Panc1 (cell line): ENCODE results near the gene TNFAIP1. TPM values are rescaled to one million over a fixed set of nuclear protein-coding genes. Genes with fewer than 3 reads are reported as not detected.

Source experiments
- ATAC-seq: fragments of 200-7000 bp; cut with Tn5 transposase; 2 replicates; pipeline ENCODE4 v1.9.1; 2020; ENCODE audit warnings: mild to moderate bottlenecking, moderate library complexity
- BruUV-seq: library from RNA; stranded (reverse); fragments of 400-500 nt; replicated peaks from 2 replicates; lab custom pipeline; 2021; lab: Mats Ljungman, UMichigan
- CTCF ChIA-PET: fragments of 300-600 bp; sonication (Branson Sonifier 250); formaldehyde crosslinking; loops from one replicate; lab custom pipeline; 2022; ENCODE audit warnings: antibody characterized with exemption; lab: Charles Lee
- POLR2A ChIA-PET: fragments of 300-600 bp; sonication (Branson Sonifier 250); formaldehyde crosslinking; loops from one replicate; lab custom pipeline; 2022; ENCODE audit warnings: antibody characterized with exemption; lab: Charles Lee
- DNase-seq: peaks from one replicate; pipeline ENCODE4 v3.0.0-alpha.2; 2010; ENCODE audit warnings: low read depth, low spot score
- H3K27ac ChIP-seq: 2 replicates; pipeline ENCODE4 v1.5.1; 2011; ENCODE audit warnings: mild to moderate bottlenecking, low read length, inconsistent platforms
- H3K27me3 ChIP-seq: fragments of 200-500 bp; sonication (Bioruptor generic); 2 replicates; pipeline ENCODE4 v1.6.0; 2014; ENCODE audit warnings: low read length, inconsistent platforms; ENCODE audit not compliant: control insufficient read depth, insufficient read depth
- H3K36me3 ChIP-seq: fragments of 200-500 bp; sonication (Bioruptor generic); 2 replicates; pipeline ENCODE4 v1.5.1; 2014; ENCODE audit warnings: inconsistent platforms, mild to moderate bottlenecking, low read length, moderate library complexity; ENCODE audit not compliant: control insufficient read depth, insufficient read depth
- H3K4me1 ChIP-seq: 2 replicates; pipeline ENCODE4 v1.5.1; 2011; ENCODE audit warnings: inconsistent platforms, mild to moderate bottlenecking, low read length, moderate library complexity; ENCODE audit not compliant: control insufficient read depth, insufficient read depth
- H3K4me3 ChIP-seq, 2 experiments: 2 replicates each; pipeline ENCODE4 v1.5.1; 2011 to 2012; ENCODE audit warnings: low read depth in 2 of 2, low read length in 2 of 2, mild to moderate bottlenecking in 2 of 2, inconsistent platforms in 1 of 2, moderate library complexity in 1 of 2
- H3K9me3 ChIP-seq: fragments of 200-500 bp; sonication (Bioruptor generic); 2 replicates; pipeline ENCODE4 v1.5.1; 2014; ENCODE audit warnings: low read depth, mild to moderate bottlenecking, inconsistent platforms, low read length, moderate library complexity; ENCODE audit not compliant: control insufficient read depth, insufficient read depth
- POLR2AphosphoS5 ChIP-seq: IDR thresholded peaks from 2 replicates; pipeline ENCODE4 v1.6.1; 2012; ENCODE audit warnings: mild to moderate bottlenecking, low read depth, low read length, moderate library complexity
- SIN3A ChIP-seq: IDR thresholded peaks from 2 replicates; pipeline ENCODE4 v1.6.1; 2012; ENCODE audit warnings: low read depth, mild to moderate bottlenecking, low read length, moderate library complexity, borderline replicate concordance; ENCODE audit not compliant: insufficient read depth
- TCF7L2 ChIP-seq: IDR thresholded peaks from 2 replicates; pipeline ENCODE4 v1.6.1; 2011; ENCODE audit warnings: mild to moderate bottlenecking, low read depth, low read length, inconsistent platforms
- in situ Hi-C: cut with HindIII; loops from 2 replicates; pipeline ENCODE4 v1.10.0; 2016; ENCODE audit warnings: low sequenced_read_pairs, low pct_unique_long_range_greater_than_20kb
- intact Hi-C: fragments of 100-400 bp; cut with micrococcal nuclease; formaldehyde crosslinking; loops from one replicate; pipeline ENCODE4 v1.10.0; 2022; ENCODE audit not compliant: unreplicated experiment
- total RNA-seq: library from RNA; stranded (reverse); gene quantifications from one replicate; pipeline ENCODE4 v1.2.1, GENCODE V29; 2021; ENCODE audit not compliant: unreplicated experiment
- TF ChIP-seq, protein P1 (sequence below): fragments of 450-650 bp; IDR thresholded peaks from 2 replicates; pipeline ENCODE4 v1.5.1; 2017; ENCODE audit warnings: mild to moderate bottlenecking
- TF ChIP-seq, protein P2 (sequence below), 2 experiments: IDR thresholded peaks; 2 replicates each; pipeline ENCODE4 v1.6.1; 2011 to 2012; ENCODE audit warnings: low read depth in 2 of 2, control low read depth in 1 of 2, low read length in 1 of 2, mild to moderate bottlenecking in 1 of 2, moderate library complexity in 1 of 2; ENCODE audit not compliant: insufficient read depth in 1 of 2

Gene TNFAIP1
- total RNA-seq, 1 experiment from 2014 or later = 55.8 TPM

GRCh38 chr17:28372945-28373274 lies 37.3 kb downstream of the TNFAIP1 start:
- Histone ChIP-seq H3K9me3 (no peaks in the 10 kb centered on the region), H3K36me3 (no peaks in the 10 kb centered on the region), H3K4me3 (peak overlapping the region; percentile 65 to 93), H3K27me3 (no peaks in the 10 kb centered on the region), H3K27ac (no peak overlapping the region), H3K4me1 (peaks cover 27% of the 10 kb centered on the region)
- DNase-seq = no peak
- ChIA-PET POLR2A (no interaction called here), CTCF (no interaction called here)
- TF ChIP-seq, protein P1, sequence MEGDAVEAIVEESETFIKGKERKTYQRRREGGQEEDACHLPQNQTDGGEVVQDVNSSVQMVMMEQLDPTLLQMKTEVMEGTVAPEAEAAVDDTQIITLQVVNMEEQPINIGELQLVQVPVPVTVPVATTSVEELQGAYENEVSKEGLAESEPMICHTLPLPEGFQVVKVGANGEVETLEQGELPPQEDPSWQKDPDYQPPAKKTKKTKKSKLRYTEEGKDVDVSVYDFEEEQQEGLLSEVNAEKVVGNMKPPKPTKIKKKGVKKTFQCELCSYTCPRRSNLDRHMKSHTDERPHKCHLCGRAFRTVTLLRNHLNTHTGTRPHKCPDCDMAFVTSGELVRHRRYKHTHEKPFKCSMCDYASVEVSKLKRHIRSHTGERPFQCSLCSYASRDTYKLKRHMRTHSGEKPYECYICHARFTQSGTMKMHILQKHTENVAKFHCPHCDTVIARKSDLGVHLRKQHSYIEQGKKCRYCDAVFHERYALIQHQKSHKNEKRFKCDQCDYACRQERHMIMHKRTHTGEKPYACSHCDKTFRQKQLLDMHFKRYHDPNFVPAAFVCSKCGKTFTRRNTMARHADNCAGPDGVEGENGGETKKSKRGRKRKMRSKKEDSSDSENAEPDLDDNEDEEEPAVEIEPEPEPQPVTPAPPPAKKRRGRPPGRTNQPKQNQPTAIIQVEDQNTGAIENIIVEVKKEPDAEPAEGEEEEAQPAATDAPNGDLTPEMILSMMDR = no peak
- TF ChIP-seq TCF7L2 (no peak), POLR2AphosphoS5 (no peak), SIN3A (no peak)
- TF ChIP-seq, protein P2, sequence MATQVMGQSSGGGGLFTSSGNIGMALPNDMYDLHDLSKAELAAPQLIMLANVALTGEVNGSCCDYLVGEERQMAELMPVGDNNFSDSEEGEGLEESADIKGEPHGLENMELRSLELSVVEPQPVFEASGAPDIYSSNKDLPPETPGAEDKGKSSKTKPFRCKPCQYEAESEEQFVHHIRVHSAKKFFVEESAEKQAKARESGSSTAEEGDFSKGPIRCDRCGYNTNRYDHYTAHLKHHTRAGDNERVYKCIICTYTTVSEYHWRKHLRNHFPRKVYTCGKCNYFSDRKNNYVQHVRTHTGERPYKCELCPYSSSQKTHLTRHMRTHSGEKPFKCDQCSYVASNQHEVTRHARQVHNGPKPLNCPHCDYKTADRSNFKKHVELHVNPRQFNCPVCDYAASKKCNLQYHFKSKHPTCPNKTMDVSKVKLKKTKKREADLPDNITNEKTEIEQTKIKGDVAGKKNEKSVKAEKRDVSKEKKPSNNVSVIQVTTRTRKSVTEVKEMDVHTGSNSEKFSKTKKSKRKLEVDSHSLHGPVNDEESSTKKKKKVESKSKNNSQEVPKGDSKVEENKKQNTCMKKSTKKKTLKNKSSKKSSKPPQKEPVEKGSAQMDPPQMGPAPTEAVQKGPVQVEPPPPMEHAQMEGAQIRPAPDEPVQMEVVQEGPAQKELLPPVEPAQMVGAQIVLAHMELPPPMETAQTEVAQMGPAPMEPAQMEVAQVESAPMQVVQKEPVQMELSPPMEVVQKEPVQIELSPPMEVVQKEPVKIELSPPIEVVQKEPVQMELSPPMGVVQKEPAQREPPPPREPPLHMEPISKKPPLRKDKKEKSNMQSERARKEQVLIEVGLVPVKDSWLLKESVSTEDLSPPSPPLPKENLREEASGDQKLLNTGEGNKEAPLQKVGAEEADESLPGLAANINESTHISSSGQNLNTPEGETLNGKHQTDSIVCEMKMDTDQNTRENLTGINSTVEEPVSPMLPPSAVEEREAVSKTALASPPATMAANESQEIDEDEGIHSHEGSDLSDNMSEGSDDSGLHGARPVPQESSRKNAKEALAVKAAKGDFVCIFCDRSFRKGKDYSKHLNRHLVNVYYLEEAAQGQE (IDR thresholded peaks at IDR 0.05; ENCODE audit: insufficient read depth in 1 of 2, low read depth in 2 of 2, low read length in 1 of 2) = no peak
- in situ Hi-C loops (no loop called here), intact Hi-C loops (no loop called here)
- BruUV-seq = no TSS peak
- ATAC-seq = no peak

- Histone ChIP-seq H3K4me1 (no peaks in the 10 kb centered on the region), H3K4me3 (no peak overlapping the region), H3K27me3 (no peaks in the 10 kb centered on the region), H3K36me3 (no peaks in the 10 kb centered on the region), H3K27ac (no peak overlapping the region), H3K9me3 (no peaks in the 10 kb centered on the region)
- POLR2A ChIA-PET = no interaction called here
- no peak for TF ChIP-seq SIN3A
- TF ChIP-seq, protein P1 = no peak
- TF ChIP-seq POLR2AphosphoS5 = no peak
- TF ChIP-seq, protein P2 (IDR thresholded peaks at IDR 0.05; ENCODE audit: insufficient read depth in 1 of 2, low read depth in 2 of 2, low read length in 1 of 2) = no peak
- no peak for TF ChIP-seq TCF7L2
- intact Hi-C loops (no loop called here), in situ Hi-C loops (no loop called here)
- BruUV-seq = no TSS peak
- ATAC-seq (no peak), DNase-seq (no peak)
- CTCF ChIA-PET = no interaction called here
These were observed 44.5 kb downstream of the TNFAIP1 start for GRCh38 chr17:28379814-28380801.
